Measurements from ENCODE around the gene INPP5D. TPM values are rescaled to one million over a fixed set of nuclear protein-coding genes. Genes with fewer than 3 reads are reported as not detected.
"Not testable (repeated sequence)": the region's sequence is repeated elsewhere in the genome, so short reads cannot be mapped to it uniquely, and the experiment has no call there.

Gene INPP5D
- total RNA-seq, 4 donors from 2014 or later: 22.8 to 55.3 (median 42.1) TPM

DNA sequence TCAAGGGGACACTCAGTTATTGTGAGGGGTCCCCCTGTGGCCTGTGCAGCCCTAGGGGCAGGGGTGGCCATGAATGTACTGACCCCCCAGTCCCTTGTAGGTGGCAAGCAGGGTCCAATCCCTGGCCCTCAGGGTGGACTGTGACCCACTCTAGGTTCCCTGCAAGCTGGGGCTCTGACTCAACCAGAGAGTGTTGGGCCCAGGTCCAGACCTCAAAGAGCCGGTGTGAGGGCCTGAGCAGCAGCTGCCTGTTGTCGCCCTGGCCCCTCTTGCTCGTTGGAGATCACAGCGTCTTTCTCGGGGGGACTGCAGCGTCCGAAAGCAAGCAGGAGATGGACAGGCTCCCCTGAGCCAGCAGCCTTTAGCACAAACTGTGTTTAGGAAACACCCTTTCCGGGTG is 124.5 kb downstream of the INPP5D start:
- no peak for DNase-seq (ENCODE audit: low spot score in 2 of 2)
- no peaks in the 10 kb centered on the region for H3K27me3 ChIP-seq
- no peak overlapping the region for H3K27ac ChIP-seq
- peaks cover 0 to 15% (median 5%) of the 10 kb centered on the region in 3 donors for H3K36me3 ChIP-seq
- WGBS, 2 donors: 76 to 77% methylated on average over 8 of the region's 8 CpGs
- no peaks in the 10 kb centered on the region for H3K9me3 ChIP-seq
- no peak overlapping the region for H3K4me3 ChIP-seq
- no peaks in the 10 kb centered on the region for H3K4me1 ChIP-seq
- TF ChIP-seq POLR2A (IDR thresholded peaks at IDR 0.05) (no peak), CTCF (IDR thresholded peaks at IDR 0.05) (no peak), EP300 (IDR thresholded peaks at IDR 0.05) (no peak)

- H3K4me1 ChIP-seq: no peaks in the 10 kb centered on the region
- DNase-seq (ENCODE audit: low spot score in 2 of 2): no peak
- H3K4me3 ChIP-seq: no peak overlapping the region
- TF ChIP-seq EP300 (IDR thresholded peaks at IDR 0.05) (no peak), CTCF (IDR thresholded peaks at IDR 0.05) (no peak), POLR2A (IDR thresholded peaks at IDR 0.05) (no peak)
- peaks cover 0 to 22% (median 6%) of the 10 kb centered on the region in 3 donors for H3K36me3 ChIP-seq
- 65 to 72% methylated on average over 7 of the region's 7 CpGs for WGBS, 2 donors
- H3K27me3 ChIP-seq: no peaks in the 10 kb centered on the region
- H3K9me3 ChIP-seq: no peaks in the 10 kb centered on the region
- no peak overlapping the region for H3K27ac ChIP-seq
Measured at GRCh38 chr2:233185330-233185729, 125.2 kb downstream of the INPP5D start.

DNA sequence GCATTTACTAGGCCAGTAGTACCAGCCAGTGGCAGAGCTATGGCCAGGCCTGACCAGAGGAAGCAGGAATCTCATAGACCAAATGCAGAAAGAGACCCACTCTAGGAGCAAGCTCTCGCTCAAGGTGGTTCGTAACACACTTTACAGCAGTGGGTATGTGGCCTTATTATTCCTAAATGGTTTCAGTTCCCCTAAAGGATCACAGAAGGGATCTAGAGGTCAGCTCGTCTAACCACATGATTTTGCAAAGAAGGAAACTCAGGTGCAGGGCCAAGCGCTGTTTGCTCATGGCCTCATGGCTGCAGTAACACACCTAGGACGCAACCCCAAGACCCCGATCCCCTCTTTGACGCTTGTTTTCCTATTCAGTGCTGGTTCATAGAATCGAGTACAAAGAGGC is 125.8 kb downstream of the INPP5D start:
- WGBS, 2 donors: 84 to 91% methylated on average over 8 of the region's 8 CpGs
- DNase-seq (ENCODE audit: low spot score in 2 of 2): no peak
- Histone ChIP-seq H3K4me1 (no peaks in the 10 kb centered on the region), H3K36me3 (peaks cover 0 to 27% (median 10%) of the 10 kb centered on the region in 3 donors), H3K27ac (no peak overlapping the region), H3K27me3 (no peaks in the 10 kb centered on the region), H3K9me3 (no peaks in the 10 kb centered on the region), H3K4me3 (no peak overlapping the region)
- no peak for TF ChIP-seq POLR2A (IDR thresholded peaks at IDR 0.05)
- no peak for TF ChIP-seq EP300 (IDR thresholded peaks at IDR 0.05)
- TF ChIP-seq CTCF (IDR thresholded peaks at IDR 0.05): no peak

- no peaks in the 10 kb centered on the region for H3K9me3 ChIP-seq
- 90% methylated on average over 5 of the region's 5 CpGs for WGBS, 2 donors
- H3K36me3 ChIP-seq: peaks cover 0 to 34% (median 10%) of the 10 kb centered on the region in 3 donors
- H3K27ac ChIP-seq: no peak overlapping the region
- TF ChIP-seq POLR2A (IDR thresholded peaks at IDR 0.05): no peak
- TF ChIP-seq EP300 (IDR thresholded peaks at IDR 0.05): no peak
- no peak for TF ChIP-seq CTCF (IDR thresholded peaks at IDR 0.05)
- no peak overlapping the region for H3K4me3 ChIP-seq
- H3K27me3 ChIP-seq: no peaks in the 10 kb centered on the region
- no peaks in the 10 kb centered on the region for H3K4me1 ChIP-seq
- DNase-seq (ENCODE audit: low spot score in 2 of 2): no peak
Measured at GRCh38 chr2:233186851-233187250, 126.7 kb downstream of the INPP5D start.

GRCh38 chr2:233189025-233189424 is 128.9 kb downstream of the INPP5D start:
- Histone ChIP-seq H3K27ac (no peak overlapping the region), H3K36me3 (peaks cover 0 to 29% (median 10%) of the 10 kb centered on the region in 3 donors), H3K9me3 (no peaks in the 10 kb centered on the region), H3K4me3 (no peak overlapping the region), H3K27me3 (no peaks in the 10 kb centered on the region), H3K4me1 (no peaks in the 10 kb centered on the region)
- TF ChIP-seq POLR2A (IDR thresholded peaks at IDR 0.05) (no peak), EP300 (IDR thresholded peaks at IDR 0.05) (no peak), CTCF (IDR thresholded peaks at IDR 0.05) (no peak)
- no peak for DNase-seq (ENCODE audit: low spot score in 2 of 2)
- WGBS, 2 donors: 68% methylated on average over 7 of the region's 8 CpGs

DNA sequence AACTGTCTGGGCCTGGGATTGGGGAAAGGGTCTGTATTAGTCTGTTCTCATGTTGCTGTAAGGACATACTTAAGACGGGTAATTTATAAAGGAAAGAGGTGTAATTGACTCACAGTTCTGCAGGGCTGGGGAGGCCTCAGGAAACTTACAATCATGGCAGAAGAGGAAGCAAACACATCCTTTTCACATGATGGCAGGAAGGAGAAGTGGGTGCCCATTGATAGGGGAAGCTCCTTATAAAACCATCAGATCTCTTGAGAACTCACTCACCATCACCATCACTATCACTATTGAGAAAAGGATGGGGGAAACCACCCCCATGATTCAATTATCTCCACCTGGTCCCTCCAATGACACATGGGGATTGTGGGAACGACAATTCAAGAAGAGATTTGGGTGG is 130.9 kb downstream of the INPP5D start:
- H3K36me3 ChIP-seq: peaks cover 0 to 29% (median 10%) of the 10 kb centered on the region in 3 donors
- H3K27ac ChIP-seq; H3K27me3 ChIP-seq; H3K4me1 ChIP-seq; H3K9me3 ChIP-seq; H3K4me3 ChIP-seq; DNase-seq (ENCODE audit: low spot score in 2 of 2): not testable (repeated sequence)
- 85 to 88% methylated on average over 2 of the region's 2 CpGs for WGBS, 2 donors
